ENCODE measurements around the gene PRELID3B.
A peak's percentile ranks its signal among the peaks of the same experiment; 100 is the strongest.

Gene PRELID3B

GRCh38 chr20:59006864-59007664, 35.5 kb downstream of the PRELID3B start, which contains the start of gene CTSZ:
CTSZ (minus strand) TSS chr20:59007254; CDS start chr20:59007128, 126 bp downstream.
- H3K4me3 ChIP-seq (ENCODE audit: low read depth, low read length): peak within 1 kb of the TSS; percentile 76
- no peak for TF ChIP-seq CTCF (IDR thresholded peaks at IDR 0.05; ENCODE audit: low read depth, low read length, missing control alignments)
- DNase-seq (ENCODE audit: low read depth): no peak

- peak overlapping the region; percentile 76 for H3K4me3 ChIP-seq (ENCODE audit: low read depth, low read length)
- no peak for TF ChIP-seq CTCF (IDR thresholded peaks at IDR 0.05; ENCODE audit: low read depth, low read length, missing control alignments)
- no peak for DNase-seq (ENCODE audit: low read depth)
Observed at GRCh38 chr20:59006167-59006863, 36.3 kb downstream of the PRELID3B start.

- no peak for TF ChIP-seq CTCF (IDR thresholded peaks at IDR 0.05; ENCODE audit: low read depth, low read length, missing control alignments)
- DNase-seq (ENCODE audit: low read depth): no peak
- H3K4me3 ChIP-seq (ENCODE audit: low read depth, low read length): peak overlapping the region; percentile 76
Observed at GRCh38 chr20:59005523-59006166, 36.9 kb downstream of the PRELID3B start.

GRCh38 chr20:59004763-59005522, 37.6 kb downstream of the PRELID3B start:
- DNase-seq (ENCODE audit: low read depth): peak; percentile 88
- peak overlapping the region; percentile 76 for H3K4me3 ChIP-seq (ENCODE audit: low read depth, low read length)
- no peak for TF ChIP-seq CTCF (IDR thresholded peaks at IDR 0.05; ENCODE audit: low read depth, low read length, missing control alignments)

- no peak for TF ChIP-seq CTCF (IDR thresholded peaks at IDR 0.05; ENCODE audit: low read depth, low read length, missing control alignments)
- no peak for DNase-seq (ENCODE audit: low read depth)
Observed at GRCh38 chr20:59004493-59004762, 38.2 kb downstream of the PRELID3B start.

GRCh38 chr20:59003836-59004492, 38.6 kb downstream of the PRELID3B start:
- peak overlapping the region; percentile 76 for H3K4me3 ChIP-seq (ENCODE audit: low read depth, low read length)
- DNase-seq (ENCODE audit: low read depth): no peak
- TF ChIP-seq CTCF (IDR thresholded peaks at IDR 0.05; ENCODE audit: low read depth, low read length, missing control alignments): no peak

More at GRCh38 chr20:59004493-59004762, 38.2 kb downstream of the PRELID3B start:
- peak overlapping the region; percentile 76 for H3K4me3 ChIP-seq (ENCODE audit: low read depth, low read length)

Data from GM12864 (cell line).